CD1c-positive myeloid dendritic cell (primary cell): ENCODE data around the gene FBXO24.

Source experiments
- DNase-seq: peaks from one replicate; pipeline ENCODE4 v3.0.0-alpha.2; 2016; ENCODE audit errors: extremely low spot score

Gene FBXO24

GRCh38 chr7:100574362-100575205 is 11.5 kb upstream of the FBXO24 start:
- no peak for DNase-seq

GRCh38 chr7:100575206-100575631 is 10.9 kb upstream of the FBXO24 start:
- DNase-seq: no peak

- DNase-seq: no peak
Measured at GRCh38 chr7:100575746-100576383, 10.3 kb upstream of the FBXO24 start.

GRCh38 chr7:100576384-100576993 is 9.6 kb upstream of the FBXO24 start:
- DNase-seq: no peak

DNA sequence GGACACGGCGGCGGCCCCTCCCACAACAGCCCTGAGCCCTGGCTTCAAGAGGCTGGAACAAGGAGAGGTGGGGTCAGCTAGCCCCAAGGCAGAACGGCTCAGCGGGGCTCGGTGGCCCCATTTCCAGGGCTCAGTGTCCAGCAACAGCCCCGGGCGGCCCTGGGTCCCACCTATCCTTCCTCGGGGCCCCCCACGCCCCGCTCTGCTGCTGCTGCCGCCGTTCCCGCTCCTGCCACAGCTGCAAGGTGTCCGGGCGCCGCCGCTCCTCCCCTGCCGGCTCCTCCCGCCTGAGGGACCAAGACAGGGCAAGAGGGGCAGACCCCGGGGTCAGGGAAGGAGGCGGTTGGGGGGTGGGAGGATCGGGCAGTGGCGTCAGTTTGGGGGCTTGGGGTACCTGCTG is 9.0 kb upstream of the FBXO24 start:
- no peak for DNase-seq

DNA sequence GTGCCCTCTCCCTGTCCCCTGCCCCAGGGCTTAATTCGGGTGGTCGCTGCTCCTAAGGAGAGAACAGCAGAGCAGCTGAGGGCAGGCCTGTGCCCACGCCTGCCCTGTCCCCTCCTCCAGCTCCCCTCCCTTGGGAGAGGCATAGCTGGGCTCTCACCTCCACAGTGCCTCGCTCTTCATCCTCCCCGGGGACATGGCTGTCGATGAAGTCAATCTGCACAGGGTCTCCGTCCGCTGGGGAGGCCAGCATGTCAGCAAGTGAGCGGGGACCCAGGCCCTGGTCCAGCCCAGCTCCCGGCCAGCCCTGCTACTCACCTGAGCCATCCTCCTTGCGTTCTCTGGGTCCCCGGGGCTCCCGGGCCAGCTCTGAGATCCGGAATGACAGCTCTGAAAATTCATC is 8.6 kb upstream of the FBXO24 start:
- no peak for DNase-seq

GRCh38 chr7:100578246-100579183 is 7.6 kb upstream of the FBXO24 start:
- DNase-seq: no peak

GRCh38 chr7:100580466-100581283 is 5.5 kb upstream of the FBXO24 start:
- no peak for DNase-seq

- no peak for DNase-seq
Measured at GRCh38 chr7:100582041-100582579, 4.0 kb upstream of the FBXO24 start.

- no peak for DNase-seq
Measured at GRCh38 chr7:100582650-100583049, 3.5 kb upstream of the FBXO24 start.

DNA sequence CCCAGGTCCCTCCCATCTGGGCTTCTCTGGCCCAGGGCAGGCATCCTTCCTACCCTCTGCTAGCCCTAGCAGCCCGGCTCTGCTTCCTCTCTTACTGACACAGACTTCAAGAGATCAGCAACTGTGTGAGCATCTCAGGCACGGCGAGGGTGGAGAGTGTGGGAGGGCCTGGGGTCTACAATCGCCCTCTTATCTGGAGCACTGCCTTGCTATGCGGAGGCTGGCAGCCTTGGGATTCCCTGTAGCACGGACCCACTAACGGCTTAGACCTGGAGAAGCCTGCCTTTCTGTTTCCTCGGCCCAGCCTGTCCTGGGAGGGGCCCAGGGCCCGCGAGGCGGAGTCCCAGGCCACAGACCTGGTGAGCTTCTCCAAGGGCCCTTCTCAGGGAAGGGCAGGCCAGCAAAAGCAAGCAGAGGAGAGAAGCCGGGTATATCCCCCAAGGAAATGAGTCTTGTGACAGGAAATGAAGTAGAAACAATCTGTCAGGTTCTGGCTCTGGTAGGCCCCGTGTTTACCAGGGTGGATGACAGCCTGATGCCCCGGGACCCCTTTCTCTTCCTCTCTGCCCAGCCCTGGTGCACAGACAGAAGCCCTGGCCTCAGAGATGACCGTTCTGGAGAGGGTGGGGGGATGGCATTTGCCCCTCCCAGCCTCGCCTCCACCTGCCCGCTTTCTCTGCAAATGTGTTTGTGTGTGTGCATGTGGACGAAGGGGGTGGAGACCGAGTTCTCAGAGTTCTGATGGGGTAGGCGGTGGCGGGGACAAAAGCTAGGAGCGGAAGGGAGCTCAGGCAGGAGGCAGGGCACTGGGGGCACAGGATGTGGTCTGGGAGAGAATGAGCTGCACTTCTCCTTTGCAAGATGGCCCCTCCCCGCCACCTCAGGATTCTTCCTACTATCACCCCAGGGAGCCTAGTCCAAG is 2.7 kb upstream of the FBXO24 start:
- DNase-seq: peak; percentile 83

DNA sequence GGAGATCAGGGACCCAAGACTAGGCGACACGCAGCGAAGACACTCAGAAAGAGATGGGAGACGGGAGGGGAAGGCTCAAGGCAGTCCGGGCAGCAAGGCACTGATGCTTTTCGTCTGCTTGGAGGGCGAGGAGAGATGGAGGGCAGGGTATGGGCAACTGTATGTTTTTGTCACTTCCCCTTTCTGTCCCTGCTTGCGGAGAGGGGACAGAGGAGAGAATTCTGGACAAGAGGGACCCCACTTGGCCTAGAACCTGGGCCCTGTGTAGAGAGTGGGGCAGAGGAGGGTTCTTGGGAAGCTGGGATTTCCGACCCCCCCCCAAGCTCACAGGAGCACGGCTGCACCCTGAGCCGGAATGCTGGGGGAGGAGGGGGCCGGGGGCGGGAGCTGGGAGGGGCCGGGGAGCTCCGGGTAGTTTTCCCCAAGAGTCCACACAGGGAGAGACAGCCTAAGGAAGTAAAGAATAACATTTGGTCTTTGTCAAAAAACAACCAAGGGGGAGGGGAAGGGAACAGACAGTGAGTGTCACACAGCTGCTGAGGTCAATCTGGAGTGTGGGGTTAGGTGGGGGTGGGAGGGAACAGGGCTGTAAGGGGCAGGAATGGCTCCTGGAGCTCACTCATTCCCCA is 2.0 kb upstream of the FBXO24 start:
- DNase-seq: peak; percentile 73

- DNase-seq: peak; percentile 64
Measured at GRCh38 chr7:100584683-100585510, 1.2 kb upstream of the FBXO24 start.

- peak; percentile 51 for DNase-seq
Measured at GRCh38 chr7:100585511-100586265, 440 bp upstream of the FBXO24 start, which contains the start of gene LRCH4. TSS of gene LRCH4 (minus strand) at chr7:100586129. CDS start at chr7:100586100, 29 bp downstream.

GRCh38 chr7:100588438-100588837 is 2.3 kb downstream of the FBXO24 start:
- DNase-seq: peak; percentile 31

DNA sequence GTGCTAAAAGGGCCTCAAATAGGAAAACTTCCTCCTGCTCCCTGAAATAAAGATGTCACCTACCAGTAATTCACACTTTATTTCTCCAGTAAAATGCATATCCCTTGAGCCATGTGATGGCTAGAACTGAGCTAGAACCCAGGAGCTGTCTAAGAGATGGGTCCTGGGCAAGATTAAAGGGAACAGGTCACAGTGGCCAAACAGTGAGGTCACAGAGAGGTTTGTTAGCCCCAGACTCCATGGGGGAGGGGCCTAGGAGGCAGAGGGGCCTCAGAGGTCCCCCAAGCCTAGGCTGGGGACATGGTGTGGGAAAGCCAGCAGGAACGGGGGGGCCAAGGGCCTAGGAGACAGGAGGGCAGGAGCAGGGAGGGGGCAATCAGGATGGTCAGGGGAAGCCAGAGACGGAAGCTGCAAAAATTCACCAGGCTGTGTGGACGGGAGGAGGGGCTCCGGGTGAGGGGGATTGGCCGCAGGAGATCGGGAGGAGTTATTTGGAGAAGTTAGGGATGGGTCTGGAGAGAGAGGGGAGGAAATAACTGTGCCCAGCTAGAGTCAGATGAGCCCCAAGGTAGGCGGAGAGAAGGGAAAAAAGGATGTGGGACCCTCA is 3.3 kb downstream of the FBXO24 start:
- DNase-seq: no peak
